Stimulated activated CD4-positive, alpha-beta T cell treated with anti-CD3 and anti-CD28 coated beads, Interleukin-4, amount 100 ng/mL, for 1 hour (primary cell): Measurements from ENCODE around the gene TUBGCP3.
A peak's percentile ranks its signal among the peaks of the same experiment; 100 is the strongest.
"Not testable (repeated sequence)": the region's sequence is repeated elsewhere in the genome, so short reads cannot be mapped to it uniquely, and the experiment has no call there.

Experiments
- DNase-seq: peaks from one replicate; pipeline ENCODE4 v3.0.0-alpha.2; 2020

TUBGCP3 gene, protein sequence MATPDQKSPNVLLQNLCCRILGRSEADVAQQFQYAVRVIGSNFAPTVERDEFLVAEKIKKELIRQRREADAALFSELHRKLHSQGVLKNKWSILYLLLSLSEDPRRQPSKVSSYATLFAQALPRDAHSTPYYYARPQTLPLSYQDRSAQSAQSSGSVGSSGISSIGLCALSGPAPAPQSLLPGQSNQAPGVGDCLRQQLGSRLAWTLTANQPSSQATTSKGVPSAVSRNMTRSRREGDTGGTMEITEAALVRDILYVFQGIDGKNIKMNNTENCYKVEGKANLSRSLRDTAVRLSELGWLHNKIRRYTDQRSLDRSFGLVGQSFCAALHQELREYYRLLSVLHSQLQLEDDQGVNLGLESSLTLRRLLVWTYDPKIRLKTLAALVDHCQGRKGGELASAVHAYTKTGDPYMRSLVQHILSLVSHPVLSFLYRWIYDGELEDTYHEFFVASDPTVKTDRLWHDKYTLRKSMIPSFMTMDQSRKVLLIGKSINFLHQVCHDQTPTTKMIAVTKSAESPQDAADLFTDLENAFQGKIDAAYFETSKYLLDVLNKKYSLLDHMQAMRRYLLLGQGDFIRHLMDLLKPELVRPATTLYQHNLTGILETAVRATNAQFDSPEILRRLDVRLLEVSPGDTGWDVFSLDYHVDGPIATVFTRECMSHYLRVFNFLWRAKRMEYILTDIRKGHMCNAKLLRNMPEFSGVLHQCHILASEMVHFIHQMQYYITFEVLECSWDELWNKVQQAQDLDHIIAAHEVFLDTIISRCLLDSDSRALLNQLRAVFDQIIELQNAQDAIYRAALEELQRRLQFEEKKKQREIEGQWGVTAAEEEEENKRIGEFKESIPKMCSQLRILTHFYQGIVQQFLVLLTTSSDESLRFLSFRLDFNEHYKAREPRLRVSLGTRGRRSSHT

DNA sequence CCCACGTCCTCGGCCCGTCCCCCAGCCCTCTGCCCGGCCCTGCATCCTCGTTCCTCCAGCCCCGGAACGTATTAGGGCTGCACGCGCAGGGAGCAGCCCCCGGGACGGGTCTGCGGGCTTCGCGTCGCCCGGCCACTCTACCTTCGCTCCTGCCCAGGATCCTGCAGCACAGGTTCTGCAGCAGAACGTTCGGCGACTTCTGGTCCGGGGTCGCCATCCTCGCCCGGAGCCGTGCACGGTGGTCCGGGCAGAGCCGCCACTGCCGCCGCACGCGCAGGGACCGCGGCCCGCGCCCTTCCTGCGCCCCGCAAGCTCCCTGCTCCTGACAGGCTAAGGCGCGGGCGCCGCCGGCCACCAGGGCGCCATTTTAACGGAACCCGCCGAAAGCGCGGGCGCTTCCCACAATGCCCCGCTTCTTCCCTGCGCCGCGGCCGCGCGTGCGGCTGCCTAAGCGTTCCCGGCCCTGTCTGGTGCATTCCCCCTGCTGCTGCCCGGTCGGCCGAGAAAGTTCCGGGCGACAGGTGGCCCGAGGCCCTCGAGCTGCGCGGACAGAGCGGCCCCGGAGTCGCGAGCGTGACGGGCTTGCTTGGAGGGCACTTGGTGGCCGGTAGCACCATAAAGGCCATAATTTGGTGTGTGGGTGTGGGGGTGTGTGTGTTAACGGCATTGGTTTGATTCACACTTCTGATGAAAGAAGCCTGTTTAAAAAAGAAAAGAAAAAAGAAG is at the start of gene TUBGCP3:
Gene TUBGCP3, minus strand, starts transcription at position 390 of the 726 bp plus-strand sequence. Its CDS starts 173 bp downstream, at position 217.
- peak; percentile 82 for DNase-seq

DNA sequence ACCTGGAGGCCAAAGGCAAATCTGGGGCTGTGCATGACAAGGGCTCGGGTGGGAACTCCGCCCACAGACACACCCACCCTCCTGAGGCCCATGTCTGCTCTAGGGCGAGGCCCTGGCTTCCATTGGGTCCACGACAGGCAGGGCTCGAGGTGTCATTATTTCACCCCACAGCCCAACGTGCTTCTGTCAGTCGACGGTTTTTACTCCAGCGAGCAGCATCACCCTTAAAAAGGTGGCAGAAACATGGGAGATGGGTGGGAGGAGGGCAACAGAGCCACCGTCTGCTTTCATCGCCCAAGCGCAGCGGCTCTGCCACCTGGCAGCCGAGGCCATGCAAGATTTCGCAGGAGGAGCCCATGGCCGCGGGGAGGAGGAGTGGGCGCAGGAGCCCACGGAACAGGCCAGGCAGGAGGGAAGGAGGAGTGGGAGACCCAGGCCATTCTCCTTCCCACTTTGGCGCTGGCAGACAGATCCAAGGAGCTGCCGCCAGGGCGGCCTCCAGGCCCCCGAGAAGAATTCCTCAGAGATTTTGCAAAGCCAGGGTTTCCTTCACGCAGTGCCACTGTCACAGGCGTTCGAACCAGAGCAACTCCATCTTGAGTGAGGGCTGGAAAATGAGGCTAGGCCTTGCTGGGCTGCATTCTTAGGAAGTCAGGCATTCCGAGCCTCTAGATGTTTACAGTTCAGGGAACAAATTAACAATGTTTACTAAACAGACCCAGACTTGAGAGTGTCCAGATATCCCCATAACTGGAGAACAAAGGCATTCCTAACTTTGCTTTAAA is 49.3 kb upstream of the TUBGCP3 start:
- no peak for DNase-seq

DNA sequence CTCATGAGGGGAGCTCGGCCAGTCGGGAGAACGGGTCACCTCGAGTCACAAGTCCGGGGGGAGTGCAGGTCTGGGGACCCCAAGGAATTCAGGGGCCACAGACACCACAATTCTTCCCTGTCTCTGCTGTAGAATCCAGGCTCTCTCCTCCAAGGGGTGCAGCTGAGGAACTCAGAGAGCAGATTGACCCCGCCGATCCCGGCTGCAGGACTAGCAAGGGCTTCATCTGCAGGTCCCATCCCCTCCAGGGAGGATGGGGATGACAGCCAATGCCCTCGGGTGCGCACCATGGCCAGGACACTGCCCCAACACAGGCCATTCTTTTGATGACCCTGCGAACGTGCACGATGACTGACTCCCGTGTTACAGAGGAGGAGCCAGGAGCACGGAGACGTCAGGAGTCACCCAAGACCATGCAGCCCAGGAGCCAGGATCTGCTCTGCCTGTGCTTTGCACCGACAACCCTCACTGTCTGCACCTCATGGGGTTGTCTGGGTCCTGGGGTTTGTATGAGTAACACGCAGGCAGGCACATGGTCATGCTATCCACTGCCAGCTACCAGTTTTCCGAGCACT is 48.5 kb upstream of the TUBGCP3 start:
- DNase-seq: no peak

DNA sequence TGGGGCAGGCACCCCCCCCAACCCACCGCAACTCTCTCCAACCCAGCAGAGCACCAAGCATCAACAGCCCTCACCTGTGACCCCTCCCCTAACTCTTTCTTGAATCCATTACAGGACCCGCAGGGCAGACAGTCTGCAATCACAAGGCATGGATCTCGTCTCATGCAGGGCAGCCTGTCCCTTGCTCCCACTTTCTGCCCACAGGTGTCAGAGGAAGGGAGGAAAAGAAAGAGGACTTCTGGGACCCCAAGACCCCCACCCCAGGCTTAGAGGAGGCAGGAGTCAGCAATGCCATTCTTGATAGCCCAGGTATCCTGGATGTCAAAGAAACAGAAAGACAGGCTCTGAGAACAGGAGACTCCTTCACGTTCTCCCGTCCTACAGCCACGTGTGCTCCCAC is 47.4 kb upstream of the TUBGCP3 start:
- no peak for DNase-seq

DNA sequence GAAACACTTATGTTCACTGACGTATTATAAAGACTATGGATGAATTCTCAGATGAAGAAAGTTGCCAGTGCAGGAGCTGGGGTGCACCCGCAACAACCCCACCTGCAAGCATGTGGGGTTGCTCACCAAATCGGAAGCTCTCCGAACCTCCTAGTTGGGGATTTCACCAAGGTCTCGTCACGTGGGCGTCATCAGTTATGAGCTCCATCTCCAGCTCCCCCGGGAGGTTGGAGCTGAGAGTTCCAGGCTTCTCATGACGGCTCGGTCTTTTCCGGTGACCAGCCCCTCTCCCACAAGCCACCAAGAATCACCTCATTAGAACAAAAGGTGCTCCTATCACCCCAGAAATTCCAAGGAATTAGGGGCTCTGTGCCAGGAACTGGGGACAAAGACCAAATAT is 46.1 kb upstream of the TUBGCP3 start:
- DNase-seq: no peak

DNA sequence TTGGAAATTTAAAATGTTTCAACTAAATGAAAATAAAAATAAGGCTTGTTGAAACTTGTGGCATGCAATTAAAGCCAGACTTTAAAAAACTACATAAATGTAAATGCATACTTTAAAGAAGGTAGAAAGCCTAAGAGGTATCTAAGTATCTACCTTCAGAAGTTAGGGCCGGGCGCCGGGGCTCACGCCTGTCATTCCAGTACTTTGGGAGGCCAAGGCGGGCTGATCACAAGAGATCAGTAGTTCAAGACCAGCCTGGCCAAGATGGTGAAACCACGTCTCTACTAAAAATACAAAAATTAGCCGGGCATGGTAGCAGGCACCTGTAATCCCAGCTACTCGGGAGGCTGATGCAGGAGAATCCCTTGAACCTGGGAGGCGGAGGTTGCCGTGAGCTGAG is 42.3 kb upstream of the TUBGCP3 start:
- DNase-seq: not testable (repeated sequence)

DNA sequence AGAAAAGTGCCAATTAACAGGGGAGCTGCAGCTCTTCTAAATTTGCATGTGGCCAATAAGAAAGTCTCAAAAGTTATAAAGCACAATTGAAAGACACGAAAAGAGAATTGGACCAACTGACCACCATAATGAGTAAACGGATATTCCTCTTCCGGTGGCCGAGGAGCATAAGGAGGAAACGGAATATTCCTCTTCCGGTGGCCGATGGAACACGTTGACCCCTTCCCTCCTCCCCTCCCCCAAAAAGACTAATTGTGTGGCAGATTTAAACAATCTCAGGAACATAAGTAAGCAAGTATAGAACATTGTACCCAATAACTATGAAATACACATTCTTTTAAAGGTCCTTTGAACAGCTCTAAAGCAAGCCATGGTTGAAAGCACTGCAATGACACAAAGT is 41.2 kb upstream of the TUBGCP3 start:
- no peak for DNase-seq

DNA sequence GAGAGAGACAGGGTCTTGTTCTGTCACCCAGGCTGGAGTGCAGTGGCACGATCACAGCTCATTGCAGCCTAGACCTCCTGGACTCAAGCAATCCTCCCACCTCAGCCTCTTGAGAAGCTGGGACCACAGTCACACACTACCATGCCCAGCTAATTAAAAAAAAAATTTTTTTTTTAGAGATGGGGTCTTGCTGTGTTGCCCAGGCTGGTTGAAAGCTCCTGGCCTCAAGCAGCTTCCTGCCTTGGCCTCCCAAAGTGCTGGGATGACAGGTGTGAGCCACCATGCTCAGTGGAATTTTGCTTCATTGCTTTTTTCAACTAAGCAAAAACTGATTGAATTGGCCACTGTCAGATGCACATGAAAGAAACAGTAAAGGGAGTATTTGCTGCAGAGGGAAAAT is 39.7 kb upstream of the TUBGCP3 start:
- DNase-seq: not testable (repeated sequence)

DNA sequence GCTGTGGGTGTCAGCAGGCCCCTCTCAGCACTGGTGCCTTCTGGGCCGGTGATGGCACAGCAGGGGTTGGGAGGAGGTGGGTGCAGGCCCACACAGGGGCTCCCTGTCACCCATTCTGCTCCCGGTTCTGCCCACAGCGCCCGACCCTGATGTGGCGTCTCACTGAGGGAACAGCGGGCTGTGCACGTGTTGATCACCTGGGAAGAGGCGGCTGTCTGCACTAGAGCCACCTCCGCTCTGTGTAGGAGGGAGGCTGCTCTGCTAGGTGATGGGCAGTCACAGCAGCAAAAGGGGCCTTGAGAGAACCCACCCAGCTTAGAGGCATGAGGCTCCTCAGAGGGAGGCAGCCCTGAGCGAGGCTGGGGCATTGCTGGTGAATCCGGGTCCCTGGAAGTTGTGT is 39.2 kb upstream of the TUBGCP3 start:
- no peak for DNase-seq

DNA sequence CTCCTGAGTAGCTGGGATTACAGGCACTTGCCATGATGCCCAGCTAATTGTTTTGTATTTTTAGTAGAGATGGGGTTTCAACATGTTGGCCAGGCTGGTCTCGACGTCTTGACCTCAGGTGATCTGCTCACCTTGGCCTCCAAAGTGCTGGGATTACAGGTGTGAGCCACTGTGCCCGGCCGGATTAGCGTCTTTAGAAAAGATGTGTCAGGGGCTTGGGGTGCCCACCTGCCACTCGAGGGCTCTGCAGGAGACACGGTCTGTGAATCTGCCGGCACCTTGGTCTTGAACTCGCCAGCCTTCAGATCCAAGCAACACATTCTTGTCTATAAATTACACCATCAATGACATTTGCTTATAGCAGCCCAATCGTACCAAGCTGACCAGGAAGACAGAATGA is 38.8 kb upstream of the TUBGCP3 start:
- DNase-seq: no peak

DNA sequence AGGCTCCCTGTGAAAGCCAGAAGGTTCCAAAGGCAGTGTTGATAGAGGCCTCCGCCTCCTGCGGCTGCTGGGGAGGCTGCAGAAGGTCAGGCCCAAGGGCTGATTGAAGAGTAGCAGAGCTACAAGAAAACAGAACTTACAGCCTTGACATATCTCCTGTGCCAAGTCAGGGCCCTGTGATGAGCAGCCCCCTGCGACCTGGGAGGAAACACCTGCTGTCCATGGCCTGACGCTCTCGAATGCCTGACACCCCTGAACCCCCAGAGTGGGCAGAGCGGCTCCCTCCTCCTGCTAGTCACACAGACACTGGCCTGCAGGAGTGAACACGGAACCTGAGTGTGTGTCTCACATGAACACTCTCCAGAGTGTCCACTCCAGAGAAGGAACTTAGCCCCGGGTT is 38.2 kb upstream of the TUBGCP3 start:
- no peak for DNase-seq

DNA sequence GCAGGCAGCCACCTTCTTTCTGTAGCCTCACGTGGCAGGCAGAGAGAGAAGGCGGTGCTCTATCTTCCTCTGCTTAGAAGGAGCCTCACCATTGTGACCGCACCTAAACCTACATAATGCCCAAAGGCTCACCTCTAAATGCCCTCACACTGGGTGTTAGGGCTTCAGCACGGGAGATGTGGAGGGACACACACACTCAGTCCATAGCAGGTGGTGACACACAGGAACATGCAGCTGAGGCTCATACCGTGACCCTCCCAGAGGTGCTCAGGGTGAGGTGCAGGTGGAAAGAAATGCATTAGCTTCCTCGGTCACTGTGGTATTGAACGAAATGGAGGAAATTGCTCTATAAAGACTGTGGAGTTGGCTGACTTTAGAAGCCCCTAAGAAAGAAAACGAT is 37.7 kb upstream of the TUBGCP3 start:
- DNase-seq: no peak

DNA sequence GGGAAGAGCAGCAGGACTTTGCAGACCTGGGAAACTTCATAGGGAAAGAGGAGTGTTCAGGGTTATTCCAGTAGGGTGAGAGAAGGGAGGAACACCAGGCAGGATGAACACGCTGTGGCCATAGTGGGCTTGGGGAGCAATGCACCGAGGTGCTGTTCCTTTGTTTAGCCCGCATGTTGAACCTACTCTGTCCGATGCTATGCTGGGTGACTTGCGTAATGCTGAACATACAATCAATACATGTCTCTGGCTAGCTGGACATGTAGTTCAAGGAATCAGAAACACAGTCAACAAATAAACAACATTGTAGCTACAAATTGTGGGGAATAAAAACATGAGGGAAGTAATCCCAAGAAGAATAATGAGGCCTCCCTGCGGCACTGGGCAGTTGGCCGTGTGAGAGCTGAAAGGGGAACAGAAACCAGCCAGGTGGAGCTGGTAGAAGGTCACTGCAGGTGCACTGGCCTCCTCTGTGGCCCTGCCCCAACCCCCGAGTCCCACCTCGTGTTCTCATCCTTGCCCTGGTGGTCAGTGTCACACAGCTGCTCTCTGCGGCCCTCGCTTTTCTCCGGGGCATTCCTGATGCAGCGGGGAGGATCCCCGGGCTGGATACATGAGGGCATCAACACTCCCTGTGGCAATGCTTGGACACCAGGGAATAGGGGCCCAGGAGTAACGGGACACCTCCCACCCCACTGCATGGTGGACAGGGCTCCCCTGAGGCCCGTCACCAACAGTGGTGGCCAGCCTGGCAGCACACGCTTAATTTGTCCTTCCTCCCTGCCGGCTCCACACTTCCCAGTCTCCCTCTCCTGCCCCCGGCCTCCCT is 36.9 kb upstream of the TUBGCP3 start:
- DNase-seq: no peak

DNA sequence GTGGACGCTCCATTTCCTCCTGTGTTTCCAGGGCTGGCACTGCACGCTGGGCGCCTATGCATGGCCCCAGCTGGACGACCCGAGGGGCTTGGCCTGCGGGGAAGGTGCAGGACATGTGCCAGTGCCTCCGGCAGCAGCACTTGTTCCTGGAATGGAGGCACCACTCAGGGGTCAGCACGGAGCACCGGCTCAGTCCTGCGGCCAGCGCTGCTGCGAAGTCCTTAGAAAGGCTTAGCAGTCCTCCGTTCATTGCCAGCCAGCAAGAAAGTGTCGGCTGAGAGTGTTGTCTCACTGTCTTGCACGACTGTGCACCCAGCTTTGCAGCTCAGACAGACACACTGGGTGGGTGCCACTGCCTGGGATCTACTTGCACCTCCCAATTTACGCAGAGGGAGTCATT is 36.1 kb upstream of the TUBGCP3 start:
- no peak for DNase-seq

DNA sequence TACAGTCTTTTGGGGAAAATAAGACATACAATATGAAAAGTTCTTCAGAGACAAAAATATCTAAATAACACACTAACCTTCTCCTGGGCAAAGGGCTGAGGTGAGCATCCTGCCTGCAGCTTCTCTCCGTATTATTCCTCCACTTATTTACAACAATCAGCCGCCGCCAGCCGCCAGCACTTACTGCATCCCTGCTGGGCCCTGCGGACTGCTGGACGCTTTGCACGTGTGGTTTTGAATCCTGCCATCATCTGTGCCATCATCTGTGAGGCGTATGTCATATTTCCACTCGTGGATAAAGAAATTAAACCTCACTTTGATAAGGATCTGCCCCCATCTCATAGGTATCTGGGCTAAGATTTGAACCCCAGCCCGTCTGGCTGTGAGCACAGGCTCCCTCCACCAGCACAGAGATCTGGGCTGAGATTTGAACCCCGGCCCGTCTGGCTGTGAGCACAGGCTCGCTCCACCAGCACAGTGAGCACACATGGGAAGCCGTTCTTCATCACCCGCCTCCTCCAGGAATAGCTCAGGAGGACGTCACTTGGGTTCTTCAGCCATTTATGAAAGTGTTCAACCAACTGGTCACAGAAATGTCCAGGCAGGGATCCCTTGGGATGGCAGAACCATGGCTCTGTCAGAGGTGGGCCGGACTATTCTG is 35.2 kb upstream of the TUBGCP3 start:
- DNase-seq: no peak

DNA sequence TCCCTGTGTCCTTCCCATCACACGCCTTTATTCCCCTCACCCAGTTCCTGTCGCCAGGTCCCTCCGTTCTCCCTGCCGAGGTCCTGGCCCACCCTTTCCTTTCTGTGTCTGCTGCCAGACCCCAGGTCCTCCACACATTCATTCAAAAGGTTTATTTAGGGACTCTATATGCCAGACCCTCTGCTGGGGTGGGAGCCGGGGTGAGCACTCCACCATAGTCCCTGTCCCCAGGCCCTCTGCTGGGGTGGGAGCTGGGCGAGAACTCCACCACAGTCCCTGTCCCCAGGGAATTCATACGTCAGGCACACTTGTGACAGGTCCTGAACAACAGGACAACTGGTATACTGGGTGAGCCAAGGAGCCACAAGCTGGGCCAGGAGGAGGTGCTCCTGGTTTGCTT is 34.4 kb upstream of the TUBGCP3 start:
- no peak for DNase-seq

DNA sequence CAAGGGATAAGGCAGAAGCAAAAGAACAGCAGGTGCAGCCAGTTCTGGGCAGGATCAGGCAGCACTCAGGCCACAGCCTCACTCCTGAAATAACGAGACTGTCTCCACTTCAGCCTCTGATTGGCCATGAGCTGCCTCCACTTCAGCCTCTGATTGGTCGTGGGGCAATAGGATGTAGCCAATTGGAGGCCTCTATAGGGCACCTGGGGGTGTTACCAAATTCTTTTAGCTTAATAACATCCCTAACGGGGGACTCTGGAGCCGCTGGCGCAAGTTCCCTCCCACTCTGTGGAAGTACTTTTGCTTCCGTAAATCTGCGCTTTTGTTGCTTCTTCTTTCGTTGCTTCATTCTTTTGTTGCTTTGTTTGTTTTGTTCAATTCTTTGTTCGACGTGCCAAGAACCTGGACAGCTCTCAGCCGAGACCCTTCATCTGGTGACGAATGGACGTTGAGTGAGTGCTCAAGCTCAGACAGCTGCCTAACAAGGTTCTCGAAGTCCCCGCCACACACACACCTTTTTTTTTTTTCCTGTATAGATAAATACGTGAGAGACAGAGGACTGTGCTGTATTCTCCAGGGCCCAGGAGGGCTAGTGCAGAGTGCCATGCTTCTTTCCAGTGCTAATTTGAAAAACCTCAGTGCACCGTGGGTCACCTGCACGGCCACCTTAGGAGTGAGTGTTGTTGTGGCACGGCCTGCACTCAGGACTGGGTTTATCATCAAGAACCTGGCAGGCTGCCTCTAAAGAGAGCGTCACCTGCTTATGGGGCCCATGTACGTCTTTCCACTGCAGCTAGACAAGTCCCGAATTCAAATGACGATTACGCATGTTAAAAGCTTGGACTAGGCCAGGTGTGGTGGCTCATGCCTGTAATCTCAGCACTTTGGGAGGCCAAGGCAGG is 32.0 kb upstream of the TUBGCP3 start:
- no peak for DNase-seq

DNA sequence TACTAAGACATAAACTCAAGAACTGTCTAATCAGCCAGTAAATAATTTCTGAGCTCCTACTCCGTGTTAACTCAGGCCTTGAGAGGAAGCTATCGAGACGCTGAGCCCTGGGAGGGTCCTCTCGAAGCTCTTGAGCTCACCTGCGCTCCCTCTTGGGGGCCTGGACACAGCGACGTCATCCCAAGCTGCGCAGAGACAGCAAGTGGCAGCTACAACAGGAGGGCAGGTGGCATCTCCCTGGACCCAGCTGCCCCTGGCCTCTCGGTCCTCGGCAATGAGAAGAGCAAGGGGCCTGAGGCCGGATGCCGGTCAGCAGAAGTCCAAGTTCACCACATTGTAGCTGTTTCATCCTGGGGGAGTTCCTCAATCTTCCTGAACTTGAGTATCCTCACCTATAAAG is 30.5 kb upstream of the TUBGCP3 start:
- no peak for DNase-seq

DNA sequence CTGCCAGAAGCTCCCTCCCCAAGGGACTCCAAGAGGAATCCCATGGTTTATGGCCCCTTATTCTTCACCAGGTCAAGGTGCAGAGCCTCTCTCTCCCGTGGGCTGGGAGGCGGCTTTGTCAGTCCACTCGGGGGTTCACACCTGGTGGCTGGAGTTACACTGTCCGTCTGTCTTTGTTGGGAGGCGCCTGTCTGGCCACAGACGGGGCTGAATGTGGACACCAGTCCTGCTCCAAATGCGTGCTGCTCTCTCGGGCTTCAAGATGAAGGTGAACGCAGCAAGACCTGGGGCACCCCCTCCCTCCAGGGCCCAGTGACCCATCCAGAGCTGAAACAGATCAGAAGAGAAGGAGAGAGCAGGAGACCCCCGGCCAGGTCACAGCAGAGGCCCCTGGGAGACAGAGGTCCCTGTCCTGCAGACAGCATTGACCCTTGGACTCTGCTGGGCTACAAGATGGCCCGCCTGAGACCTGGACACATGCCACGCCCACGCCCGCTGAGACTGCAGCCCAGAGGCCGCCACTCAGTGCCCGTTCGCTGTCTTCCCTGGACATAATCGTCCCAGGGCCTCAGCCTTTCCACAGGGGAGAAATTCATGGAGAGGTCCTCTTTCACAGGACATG is 29.9 kb upstream of the TUBGCP3 start:
- DNase-seq: no peak
